Endothelial cell (in vitro differentiated cells): ENCODE measurements around the gene AQP6. TPM values are rescaled to one million over a fixed set of nuclear protein-coding genes. Genes with fewer than 3 reads are reported as not detected.
A peak's percentile ranks its signal among the peaks of the same experiment; 100 is the strongest.

ENCODE experiments used
- DNase-seq: peaks from one replicate; pipeline ENCODE4 v3.0.0; 2021; ENCODE audit warnings: low spot score
- H3K27ac Mint-ChIP-seq: one replicate; pipeline ENCODE4 v1.8.0; 2021; ENCODE audit warnings: mixed read lengths, inconsistent platforms; ENCODE audit not compliant: unreplicated experiment
- H3K27me3 Mint-ChIP-seq: one replicate; pipeline ENCODE4 v1.8.0; 2021; ENCODE audit warnings: mild to moderate bottlenecking, moderate library complexity, mixed read lengths, inconsistent platforms; ENCODE audit not compliant: unreplicated experiment
- H3K36me3 Mint-ChIP-seq: one replicate; pipeline ENCODE4 v1.8.0; 2021; ENCODE audit warnings: mild to moderate bottlenecking, low read depth, mixed read lengths, inconsistent platforms; ENCODE audit not compliant: unreplicated experiment
- H3K4me1 Mint-ChIP-seq: one replicate; pipeline ENCODE4 v1.8.0; 2021; ENCODE audit warnings: mild to moderate bottlenecking, mixed read lengths, inconsistent platforms; ENCODE audit not compliant: unreplicated experiment
- H3K4me3 Mint-ChIP-seq: one replicate; pipeline ENCODE4 v1.8.0; 2021; ENCODE audit warnings: mild to moderate bottlenecking, mixed read lengths, inconsistent platforms; ENCODE audit not compliant: unreplicated experiment
- H3K9me3 Mint-ChIP-seq: one replicate; pipeline ENCODE4 v1.8.0; 2021; ENCODE audit warnings: mixed read lengths, inconsistent platforms; ENCODE audit not compliant: unreplicated experiment
- total RNA-seq: library from RNA; stranded (reverse); fragmentation: NEBNext Ultra II Directional; extraction: Animal tissue kit (Norgen Biotek cat#: 25700); gene quantifications from one replicate; pipeline ENCODE4 v1.2.1, GENCODE V29; 2021; ENCODE audit not compliant: unreplicated experiment
- TF ChIP-seq, protein P1 (sequence below): fragments of 200-600 bp; sonication (generic); IDR thresholded peaks from one replicate; pipeline ENCODE4 v1.5.0; 2021; ENCODE audit warnings: antibody characterized with exemption; ENCODE audit not compliant: unreplicated experiment

AQP6 gene
- total RNA-seq, 1 donor from 2014 or later, result not detected

GRCh38 chr12:49953961-49954846, 18.5 kb upstream of the AQP6 start:
- Mint-ChIP-seq H3K27me3 (peaks cover 16% of the 10 kb centered on the region), H3K36me3 (no peaks in the 10 kb centered on the region), H3K9me3 (no peaks in the 10 kb centered on the region), H3K4me1 (peaks cover 15% of the 10 kb centered on the region), H3K27ac (no peak overlapping the region), H3K4me3 (no peak overlapping the region)
- no peak for DNase-seq
- TF ChIP-seq, protein P1, sequence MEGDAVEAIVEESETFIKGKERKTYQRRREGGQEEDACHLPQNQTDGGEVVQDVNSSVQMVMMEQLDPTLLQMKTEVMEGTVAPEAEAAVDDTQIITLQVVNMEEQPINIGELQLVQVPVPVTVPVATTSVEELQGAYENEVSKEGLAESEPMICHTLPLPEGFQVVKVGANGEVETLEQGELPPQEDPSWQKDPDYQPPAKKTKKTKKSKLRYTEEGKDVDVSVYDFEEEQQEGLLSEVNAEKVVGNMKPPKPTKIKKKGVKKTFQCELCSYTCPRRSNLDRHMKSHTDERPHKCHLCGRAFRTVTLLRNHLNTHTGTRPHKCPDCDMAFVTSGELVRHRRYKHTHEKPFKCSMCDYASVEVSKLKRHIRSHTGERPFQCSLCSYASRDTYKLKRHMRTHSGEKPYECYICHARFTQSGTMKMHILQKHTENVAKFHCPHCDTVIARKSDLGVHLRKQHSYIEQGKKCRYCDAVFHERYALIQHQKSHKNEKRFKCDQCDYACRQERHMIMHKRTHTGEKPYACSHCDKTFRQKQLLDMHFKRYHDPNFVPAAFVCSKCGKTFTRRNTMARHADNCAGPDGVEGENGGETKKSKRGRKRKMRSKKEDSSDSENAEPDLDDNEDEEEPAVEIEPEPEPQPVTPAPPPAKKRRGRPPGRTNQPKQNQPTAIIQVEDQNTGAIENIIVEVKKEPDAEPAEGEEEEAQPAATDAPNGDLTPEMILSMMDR, result no peak

GRCh38 chr12:49954863-49955830, 17.6 kb upstream of the AQP6 start:
- no peak overlapping the region for H3K4me3 Mint-ChIP-seq
- no peak for DNase-seq
- H3K27ac Mint-ChIP-seq, result no peak overlapping the region
- H3K4me1 Mint-ChIP-seq, result peaks cover 23% of the 10 kb centered on the region
- peaks cover under 1% of the 10 kb centered on the region for H3K36me3 Mint-ChIP-seq
- H3K27me3 Mint-ChIP-seq, result peaks cover 17% of the 10 kb centered on the region
- TF ChIP-seq, protein P1, result no peak
- H3K9me3 Mint-ChIP-seq, result no peaks in the 10 kb centered on the region

GRCh38 chr12:49955899-49956662, 16.7 kb upstream of the AQP6 start:
- H3K9me3 Mint-ChIP-seq, result no peaks in the 10 kb centered on the region
- H3K27ac Mint-ChIP-seq, result no peak overlapping the region
- DNase-seq, result no peak
- no peak overlapping the region for H3K4me3 Mint-ChIP-seq
- TF ChIP-seq, protein P1, result no peak
- peaks cover 28% of the 10 kb centered on the region for H3K4me1 Mint-ChIP-seq
- peaks cover 7% of the 10 kb centered on the region for H3K36me3 Mint-ChIP-seq
- peaks cover 22% of the 10 kb centered on the region for H3K27me3 Mint-ChIP-seq

DNA sequence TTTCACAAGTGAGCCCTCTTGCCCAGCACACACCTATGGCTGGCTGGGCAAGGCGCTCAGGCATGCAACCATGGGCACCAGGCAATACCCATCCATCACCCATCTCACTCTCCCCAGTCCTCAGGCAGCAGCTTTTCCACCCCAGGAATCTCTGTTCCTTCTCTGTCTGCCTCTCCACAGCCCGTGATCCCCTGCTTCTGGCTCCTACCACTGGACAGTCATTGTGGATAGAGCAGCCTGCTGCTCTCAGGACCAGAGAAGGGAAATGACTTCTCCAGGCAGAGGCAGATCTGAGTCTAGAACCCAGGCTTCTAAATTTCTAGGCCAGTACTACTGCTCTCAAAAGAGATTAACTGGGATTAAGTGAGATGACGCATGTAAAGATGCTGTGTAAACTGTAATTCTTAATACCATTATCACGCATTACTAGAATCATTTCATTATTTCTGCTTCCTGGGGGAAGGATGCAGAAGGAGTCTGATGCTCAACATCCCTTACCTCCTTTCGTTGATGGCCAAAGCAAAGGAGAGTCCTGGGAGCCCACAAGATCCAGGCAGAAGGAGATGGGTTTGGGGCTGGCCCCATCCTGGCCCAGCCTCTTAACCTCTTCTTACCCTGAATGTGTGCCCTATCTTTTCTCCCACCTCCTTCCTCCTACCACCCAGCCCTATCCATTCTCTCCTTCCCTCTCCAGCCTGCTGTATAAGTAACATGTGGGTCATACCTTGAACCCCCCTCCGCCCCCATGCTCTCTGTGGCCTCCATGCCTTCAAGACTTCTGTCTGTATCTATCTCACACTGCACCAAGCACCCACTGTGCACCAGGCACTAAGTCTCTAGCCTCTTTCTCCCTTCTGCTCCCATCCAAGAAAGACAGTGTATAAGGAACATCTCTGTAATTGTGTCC, 15.8 kb upstream of the AQP6 start:
- Mint-ChIP-seq H3K4me1 (peaks cover 28% of the 10 kb centered on the region), H3K27me3 (peaks cover 17% of the 10 kb centered on the region), H3K36me3 (peaks cover 7% of the 10 kb centered on the region), H3K9me3 (no peaks in the 10 kb centered on the region), H3K4me3 (no peak overlapping the region), H3K27ac (peak overlapping the region; percentile 5)
- TF ChIP-seq, protein P1, result no peak
- no peak for DNase-seq
